NCI-H748 (cell line): ENCODE measurements around the gene ZNF215.
A peak's percentile ranks its signal among the peaks of the same experiment; 100 is the strongest.
"Not testable (repeated sequence)": the region's sequence is repeated elsewhere in the genome, so short reads cannot be mapped to it uniquely, and the experiment has no call there.

Experiments
- DNase-seq: peaks from one replicate; lab custom pipeline; 2025; ENCODE audit not compliant: unreplicated experiment; lab: John Stamatoyannopoulos, UW

ZNF215 gene

GRCh38 chr11:6926208-6927029, at the start of gene ZNF215:
Gene ZNF215, plus strand, starts transcription at chr11:6926426. Its CDS starts 5,847 bp downstream, at chr11:6932273.
- DNase-seq: peak; percentile 85

- no peak for DNase-seq
Measured at GRCh38 chr11:6876914-6877313, 49.3 kb upstream of the ZNF215 start.

DNA sequence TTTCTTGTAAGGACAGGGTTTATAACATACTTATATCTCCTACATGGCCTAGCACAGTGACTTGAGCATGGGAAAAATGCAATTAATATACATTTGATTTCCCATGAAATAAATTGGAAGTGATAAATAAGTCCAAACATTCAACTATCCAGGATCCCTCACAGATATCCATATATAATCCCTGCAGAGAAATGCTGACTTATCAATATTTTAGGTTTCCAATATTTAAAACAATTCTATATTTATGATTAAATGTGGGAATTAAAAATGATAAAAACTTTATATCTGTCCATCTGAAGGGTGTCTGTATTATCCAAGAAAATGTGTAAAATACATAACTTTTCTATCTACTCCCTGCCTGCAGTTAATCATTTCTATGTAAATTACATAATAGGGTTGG, 43.5 kb upstream of the ZNF215 start:
- DNase-seq: no peak

GRCh38 chr11:6887711-6888110, 38.5 kb upstream of the ZNF215 start:
- not testable (repeated sequence) for DNase-seq

DNA sequence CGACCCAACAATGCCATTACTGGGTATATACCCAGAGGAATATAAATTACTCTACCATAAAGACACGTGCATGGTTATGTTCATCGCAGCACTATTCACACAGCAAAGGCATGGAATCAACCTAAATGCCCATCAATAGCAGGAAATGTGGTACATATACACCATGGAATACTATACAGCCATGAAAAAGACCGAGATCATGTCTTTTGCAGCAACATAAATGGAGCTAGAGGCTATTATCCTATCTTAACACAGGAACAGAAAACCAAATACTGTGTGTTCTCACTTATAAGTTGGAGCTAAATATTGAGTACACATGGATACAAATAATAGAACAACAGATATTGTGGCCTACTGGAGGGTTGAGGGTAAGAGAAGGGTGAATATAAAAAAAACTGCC, 37.4 kb upstream of the ZNF215 start:
- no peak for DNase-seq

DNA sequence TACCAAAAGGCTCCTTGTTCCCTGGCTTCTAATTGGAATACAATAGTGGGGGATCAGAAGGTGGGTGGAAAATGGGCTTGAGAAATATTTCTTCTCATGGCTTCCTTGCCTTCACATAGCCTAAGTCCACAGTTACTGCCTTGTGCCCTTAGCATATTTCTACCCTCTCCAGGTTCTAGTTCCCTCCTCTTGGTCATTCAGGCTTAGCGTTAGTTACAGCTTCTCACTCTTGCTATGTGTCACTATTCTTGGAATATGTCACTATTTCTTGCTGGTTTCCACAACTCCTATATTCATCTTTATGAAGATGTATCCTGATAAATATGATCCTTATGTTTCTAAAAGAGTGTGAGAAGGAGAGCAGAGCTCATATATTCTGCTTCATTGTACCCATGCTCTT, 36.4 kb upstream of the ZNF215 start:
- DNase-seq: no peak

DNA sequence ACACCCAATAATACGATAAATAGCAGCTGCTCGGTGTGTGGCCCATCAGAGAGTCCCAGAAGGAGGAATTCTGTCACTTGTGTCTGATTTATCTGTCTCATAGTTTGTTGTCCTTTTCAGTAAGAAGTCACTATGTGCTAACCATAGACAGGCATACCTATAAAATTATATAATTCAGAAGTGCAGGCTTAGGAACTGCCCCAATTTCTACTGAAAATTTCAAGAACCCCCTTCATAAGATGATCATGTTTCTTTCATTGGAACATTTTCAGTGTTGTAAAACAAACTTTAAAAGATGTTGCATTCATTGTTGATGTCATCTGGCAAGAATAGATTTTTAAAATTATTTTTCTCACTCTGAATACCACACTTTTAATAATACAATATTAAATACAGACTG, 33.8 kb upstream of the ZNF215 start, which contains the start of gene OR2D2:
Gene OR2D2 (minus strand): TSS at position 101 of the 400 bp plus-strand sequence. CDS start 0 bp downstream, at position 101.
- no peak for DNase-seq

DNA sequence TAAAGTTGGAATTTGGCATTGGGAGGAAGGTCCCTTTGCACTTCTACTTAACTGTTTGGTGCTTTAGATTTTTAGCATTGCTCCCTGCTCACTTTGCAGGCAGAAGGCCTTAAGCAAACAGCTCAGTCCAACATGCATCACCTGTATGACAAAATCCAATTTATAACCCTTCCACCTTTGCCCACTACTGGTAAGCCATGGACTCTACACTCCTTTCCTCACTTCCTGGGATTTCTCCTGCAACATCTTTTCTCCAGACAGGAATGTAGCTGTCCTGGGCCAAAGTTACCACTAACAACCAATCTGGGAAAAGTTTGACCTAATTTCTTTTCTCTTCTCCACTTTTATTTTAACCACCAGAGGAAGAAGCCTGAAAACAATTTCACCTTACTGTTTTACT, 32.1 kb upstream of the ZNF215 start:
- no peak for DNase-seq

DNA sequence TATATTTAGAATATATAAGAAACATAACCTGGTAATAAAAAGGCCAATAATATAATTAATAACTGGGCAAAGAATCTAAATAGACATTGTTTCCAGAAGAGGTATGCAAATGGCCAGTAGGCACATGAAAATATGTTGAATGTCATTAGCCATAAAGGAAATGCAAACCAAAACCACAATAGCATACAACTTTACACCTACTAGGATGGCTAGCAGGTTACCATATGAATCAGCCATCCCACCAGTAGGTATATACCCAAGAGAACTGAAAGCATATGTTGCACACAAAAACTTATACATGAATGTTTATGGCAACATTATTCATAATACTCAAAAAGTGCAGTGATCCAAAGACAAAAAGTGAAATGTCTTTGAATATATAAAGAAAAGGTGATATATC, 31.2 kb upstream of the ZNF215 start:
- DNase-seq: no peak

- no peak for DNase-seq
Measured at GRCh38 chr11:6898911-6899310, 27.3 kb upstream of the ZNF215 start.

DNA sequence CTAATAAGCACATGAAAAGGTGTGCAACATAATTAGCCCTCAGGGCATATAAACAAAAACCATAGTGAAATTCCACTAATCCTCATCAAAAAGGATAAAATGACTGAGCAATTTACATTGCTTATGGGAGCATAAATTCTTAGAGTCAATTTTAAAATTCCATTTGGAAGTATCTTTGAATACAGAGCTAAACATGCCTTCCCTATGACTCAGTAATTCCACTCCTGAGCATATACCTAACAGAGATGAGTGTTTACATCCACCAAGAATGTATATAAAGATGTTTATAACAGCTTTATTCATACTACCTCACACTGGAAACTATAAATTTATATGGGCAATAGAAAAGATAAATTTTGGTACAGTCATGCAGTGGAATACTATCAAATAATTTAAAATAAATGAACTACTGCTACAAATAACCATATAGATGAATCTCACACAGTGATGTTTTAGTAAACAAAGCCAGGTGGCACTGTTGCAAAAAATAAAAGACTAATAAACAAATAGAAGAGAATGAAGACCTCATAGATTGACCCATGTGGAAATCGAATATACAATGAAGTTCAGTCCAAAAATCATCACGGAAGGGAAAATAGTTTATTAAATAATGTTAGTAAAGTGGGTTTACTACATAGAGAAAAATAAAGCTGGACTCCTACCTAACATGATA, 25.8 kb upstream of the ZNF215 start:
- DNase-seq: no peak

GRCh38 chr11:6904804-6905203, 21.4 kb upstream of the ZNF215 start:
- not testable (repeated sequence) for DNase-seq

DNA sequence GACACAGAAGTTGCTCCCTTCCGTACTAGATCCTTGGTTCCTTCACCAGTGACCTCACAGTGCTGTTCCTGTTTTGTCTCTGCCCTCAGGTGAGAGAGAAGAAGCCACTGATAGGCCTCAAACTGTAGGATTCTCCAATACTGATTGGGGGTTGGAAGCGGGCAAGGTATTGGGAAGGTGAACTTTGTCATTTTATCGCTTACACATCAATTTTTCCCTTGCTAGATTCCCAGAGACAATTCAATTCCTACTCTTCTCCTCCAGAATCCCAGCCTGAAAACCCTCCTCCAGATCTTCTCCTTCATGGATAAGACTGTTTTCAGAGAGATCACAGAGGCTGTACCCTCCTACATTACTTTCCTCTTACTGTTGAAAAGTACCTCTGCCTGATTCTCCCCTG, 14.8 kb upstream of the ZNF215 start:
- no peak for DNase-seq

GRCh38 chr11:6911948-6912347, 14.3 kb upstream of the ZNF215 start:
- DNase-seq: no peak

GRCh38 chr11:6919698-6920097, 6.5 kb upstream of the ZNF215 start:
- no peak for DNase-seq

DNA sequence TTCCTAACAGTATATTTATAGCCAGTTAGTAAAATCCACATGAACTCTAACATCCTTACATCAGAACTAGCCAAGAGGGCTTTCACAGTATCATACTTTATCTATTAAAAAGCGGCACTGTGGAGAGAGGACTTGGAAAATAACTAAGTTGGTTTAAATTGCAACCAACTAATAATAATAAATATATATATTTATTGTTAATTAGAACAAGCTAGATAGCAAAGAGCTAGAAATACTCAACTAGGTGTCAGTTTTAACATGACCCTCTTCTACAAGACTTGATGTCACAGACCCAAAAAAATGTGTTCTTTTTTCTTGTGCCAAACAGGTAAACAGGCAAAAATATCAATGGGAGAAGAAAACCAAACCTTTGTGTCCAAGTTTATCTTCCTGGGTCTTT, 5.5 kb upstream of the ZNF215 start, which contains the start of gene OR2D3:
Gene OR2D3 (plus strand): TSS at position 301 of the 400 bp plus-strand sequence. CDS start 0 bp downstream, at position 301.
- DNase-seq: no peak

DNA sequence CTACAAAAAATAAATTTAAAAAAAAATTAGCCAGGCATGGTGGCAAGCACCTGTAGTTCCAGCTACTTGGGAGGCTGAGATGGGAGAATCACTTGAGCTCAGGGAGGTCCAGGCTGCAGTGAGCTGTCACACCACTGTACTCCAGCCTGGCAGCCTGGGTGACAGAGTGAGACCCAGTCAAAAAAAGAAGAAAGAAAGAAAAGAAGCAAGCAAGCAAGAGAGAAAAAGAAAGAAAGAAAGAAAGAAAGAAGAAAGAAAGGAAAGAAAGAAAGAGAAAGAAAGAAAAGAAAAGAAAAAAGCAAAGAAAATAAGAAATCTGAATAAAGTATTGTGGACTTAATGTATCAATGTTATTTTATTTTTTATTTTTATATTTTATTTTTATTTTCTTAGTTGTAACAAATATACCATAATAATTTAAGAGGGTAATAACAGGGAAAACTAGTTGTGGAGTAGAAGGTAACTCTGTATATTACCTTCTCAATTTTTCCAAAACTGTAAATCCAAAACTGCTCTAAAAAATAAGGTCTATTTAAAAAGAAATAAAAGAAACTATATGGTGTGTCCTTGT, 1.1 kb upstream of the ZNF215 start:
- DNase-seq: no peak

DNA sequence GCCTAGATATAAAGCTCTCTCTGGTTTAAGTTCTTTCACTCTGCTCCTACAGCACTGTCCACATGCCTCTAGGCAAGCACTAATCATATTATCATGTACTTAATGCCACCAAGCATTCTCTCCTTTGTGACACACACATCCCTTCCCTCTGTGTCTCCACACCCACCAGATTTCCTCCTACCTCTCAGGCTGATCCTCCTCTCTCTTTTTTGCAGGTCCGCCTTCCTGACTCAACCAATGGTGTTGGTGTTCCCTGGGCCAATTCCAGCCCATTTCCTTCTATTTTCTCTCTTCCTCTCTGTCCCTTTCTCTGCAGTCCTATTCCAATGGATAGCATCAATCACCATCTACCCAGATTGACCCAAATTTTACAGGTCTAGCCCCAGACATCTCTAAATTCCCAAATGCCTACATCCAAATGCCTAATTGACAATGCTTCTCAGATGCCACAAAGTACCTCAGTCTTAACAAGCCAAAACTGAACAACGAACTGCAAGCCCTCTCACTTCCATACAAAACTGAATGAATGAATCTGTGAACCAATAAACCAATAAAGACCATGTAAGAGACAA, 504 bp upstream of the ZNF215 start:
- peak; percentile 47 for DNase-seq

- DNase-seq: peak; percentile 82
Measured at GRCh38 chr11:6927030-6927617, 898 bp downstream of the ZNF215 start.

DNA sequence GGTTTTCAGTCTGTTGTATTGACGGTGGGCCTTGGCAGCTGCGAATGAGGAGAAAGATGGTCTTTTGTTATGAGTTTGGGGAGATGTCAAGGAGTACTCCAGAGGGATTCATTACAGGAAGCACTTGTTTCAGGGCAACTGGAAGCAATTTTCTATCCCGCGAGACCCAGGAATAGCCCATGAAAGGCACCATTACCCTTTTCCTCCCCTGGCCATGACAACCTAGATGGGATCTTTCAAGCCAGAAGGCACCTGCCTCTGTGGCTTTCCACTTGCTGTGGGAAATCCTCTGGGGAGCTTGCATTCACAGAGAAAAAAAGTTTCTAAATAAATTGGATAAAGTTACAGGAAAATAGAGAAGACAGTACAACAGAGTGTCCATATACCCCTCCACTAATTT, 2.7 kb downstream of the ZNF215 start:
- peak; percentile 60 for DNase-seq

DNA sequence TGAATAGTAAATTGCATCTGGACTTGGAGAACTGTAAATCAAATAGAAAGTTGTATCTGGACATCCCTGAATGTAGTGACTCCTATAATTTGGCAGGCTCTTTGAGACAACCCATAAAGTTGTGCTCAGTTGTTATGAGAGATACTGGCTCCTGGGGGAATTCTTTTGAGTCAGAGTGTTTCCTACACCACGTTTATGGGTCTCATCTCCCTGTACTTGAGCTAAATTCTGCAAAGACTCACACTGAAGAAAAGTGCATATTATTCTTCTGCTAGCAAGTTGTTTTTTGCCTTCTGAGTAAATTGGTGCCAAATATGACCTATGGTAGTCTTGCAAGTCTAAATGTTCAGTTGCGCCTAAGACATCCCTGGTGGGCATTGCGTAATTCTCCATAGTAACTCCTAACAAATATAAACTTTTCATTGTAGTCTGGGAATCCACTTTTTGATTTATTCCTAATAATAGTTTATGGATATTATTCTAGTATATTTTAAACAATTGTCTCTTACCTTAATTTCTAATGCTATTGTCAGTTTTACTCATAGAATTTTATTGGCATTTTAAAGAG, 5.0 kb downstream of the ZNF215 start:
- no peak for DNase-seq
